K562 treated with DMSO at 1 percent for 48 hours (cell line): ENCODE measurements around the gene ZNF687. TPM values are rescaled to one million over a fixed set of nuclear protein-coding genes. Genes with fewer than 3 reads are reported as not detected.

Experiments
- total RNA-seq: library from RNA; unstranded; fragments of 300-600 nt; gene quantifications from 2 replicates; pipeline ENCODE4 v1.2.3, GENCODE V29; 2022; ENCODE audit warnings: low replicate concordance; ENCODE audit errors: extremely low read depth

ZNF687 gene
- not detected in 2 replicates for total RNA-seq

GRCh38 chr1:151281969-151282882, at the start of gene ZNF687:
TSS of gene ZNF687 (plus strand) at chr1:151282299. CDS start at chr1:151286292, 3,993 bp downstream.

GRCh38 chr1:151254217-151255213, 27.6 kb upstream of the ZNF687 start, which contains the start of gene PSMD4:
TSS of gene PSMD4 (plus strand) at chr1:151254734. CDS start at chr1:151254783, 49 bp downstream.

GRCh38 chr1:151327223-151327902, 45.3 kb downstream of the ZNF687 start, which contains the start of gene PI4KB:
TSS of gene PI4KB (minus strand) at chr1:151327416. CDS start at chr1:151316481, 10,935 bp downstream.

Other genes starting within 250 kb of the ZNF687 start
- not detected in 2 replicates for gene BNIPL, start 245.7 kb upstream of the ZNF687 start, total RNA-seq
- gene C1orf56, start 234.5 kb upstream of the ZNF687 start, total RNA-seq: not detected in 2 replicates
- not detected in 2 replicates for gene CDC42SE1, start 222.7 kb upstream of the ZNF687 start, total RNA-seq
- not detected in 2 replicates for gene MLLT11, start 221.9 kb upstream of the ZNF687 start, total RNA-seq
- not detected in 2 replicates for gene GABPB2, start 211.5 kb upstream of the ZNF687 start, total RNA-seq
- not detected in 2 replicates for gene SEMA6C, start 135.7 kb upstream of the ZNF687 start, total RNA-seq
- not detected in 2 replicates for gene TNFAIP8L2, start 125.7 kb upstream of the ZNF687 start, total RNA-seq
- gene LYSMD1, start 116.4 kb upstream of the ZNF687 start, total RNA-seq: not detected in 2 replicates
- not detected in 2 replicates for gene SCNM1, start 116.2 kb upstream of the ZNF687 start, total RNA-seq
- gene TMOD4, start 106.3 kb upstream of the ZNF687 start, total RNA-seq: not detected in 2 replicates
- gene VPS72, start 92.1 kb upstream of the ZNF687 start, total RNA-seq: not detected in 2 replicates
- not detected in 2 replicates for gene PIP5K1A, start 83.7 kb upstream of the ZNF687 start, total RNA-seq
- not detected in 2 replicates for gene PSMD4, start 27.6 kb upstream of the ZNF687 start, total RNA-seq
- not detected in 2 replicates for gene PI4KB, start 45.1 kb downstream of the ZNF687 start, total RNA-seq
- not detected in 2 replicates for gene RFX5, start 65.0 kb downstream of the ZNF687 start, total RNA-seq
- gene SELENBP1, start 90.4 kb downstream of the ZNF687 start, total RNA-seq: not detected in 2 replicates
- 1,082 TPM in 1 of 2 replicates, not detected in the other for gene PSMB4, start 117.3 kb downstream of the ZNF687 start, total RNA-seq
- not detected in 2 replicates for gene POGZ, start 177.2 kb downstream of the ZNF687 start, total RNA-seq
- gene CGN, start 229.1 kb downstream of the ZNF687 start, total RNA-seq: not detected in 2 replicates